HG03095 (cell line): Measurements from ENCODE around the gene APRT.

Experiments
- ATAC-seq: cut with Tn5 transposase; IDR thresholded peaks from one replicate; pipeline ENCODE4 v1.9.1; 2021; ENCODE audit warnings: moderate library complexity; ENCODE audit not compliant: unreplicated experiment

The APRT gene

DNA sequence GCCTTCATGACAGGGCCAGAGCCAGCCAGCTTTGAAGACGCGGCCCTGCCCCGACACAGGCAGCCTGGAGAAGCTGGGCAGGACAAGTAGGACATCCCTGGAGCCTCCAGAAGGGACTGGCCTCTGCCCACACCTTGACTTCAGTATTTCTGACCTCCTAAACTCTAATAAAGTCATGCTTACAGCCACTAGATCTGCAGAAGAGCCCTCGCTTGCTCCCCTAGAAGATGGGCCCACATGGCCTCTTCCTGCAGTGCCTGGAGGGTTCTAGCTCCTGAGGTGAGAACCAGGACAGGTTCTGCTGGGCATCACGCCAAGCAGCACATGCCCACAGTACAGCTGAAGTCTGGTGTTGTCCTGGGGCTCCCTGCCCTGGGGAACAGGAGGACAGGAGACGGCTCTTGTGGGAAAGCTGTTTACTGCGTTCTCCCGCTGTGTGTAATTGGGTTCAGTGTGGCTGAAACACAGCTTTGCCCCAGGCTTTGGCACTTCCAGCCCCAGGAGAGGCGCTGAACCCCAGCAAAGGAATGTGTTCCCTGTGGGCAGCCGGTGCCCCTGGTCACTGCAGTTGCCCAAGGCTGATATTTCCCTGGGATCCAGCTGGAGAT lies 2.6 kb downstream of the APRT start:
- ATAC-seq, result no peak

DNA sequence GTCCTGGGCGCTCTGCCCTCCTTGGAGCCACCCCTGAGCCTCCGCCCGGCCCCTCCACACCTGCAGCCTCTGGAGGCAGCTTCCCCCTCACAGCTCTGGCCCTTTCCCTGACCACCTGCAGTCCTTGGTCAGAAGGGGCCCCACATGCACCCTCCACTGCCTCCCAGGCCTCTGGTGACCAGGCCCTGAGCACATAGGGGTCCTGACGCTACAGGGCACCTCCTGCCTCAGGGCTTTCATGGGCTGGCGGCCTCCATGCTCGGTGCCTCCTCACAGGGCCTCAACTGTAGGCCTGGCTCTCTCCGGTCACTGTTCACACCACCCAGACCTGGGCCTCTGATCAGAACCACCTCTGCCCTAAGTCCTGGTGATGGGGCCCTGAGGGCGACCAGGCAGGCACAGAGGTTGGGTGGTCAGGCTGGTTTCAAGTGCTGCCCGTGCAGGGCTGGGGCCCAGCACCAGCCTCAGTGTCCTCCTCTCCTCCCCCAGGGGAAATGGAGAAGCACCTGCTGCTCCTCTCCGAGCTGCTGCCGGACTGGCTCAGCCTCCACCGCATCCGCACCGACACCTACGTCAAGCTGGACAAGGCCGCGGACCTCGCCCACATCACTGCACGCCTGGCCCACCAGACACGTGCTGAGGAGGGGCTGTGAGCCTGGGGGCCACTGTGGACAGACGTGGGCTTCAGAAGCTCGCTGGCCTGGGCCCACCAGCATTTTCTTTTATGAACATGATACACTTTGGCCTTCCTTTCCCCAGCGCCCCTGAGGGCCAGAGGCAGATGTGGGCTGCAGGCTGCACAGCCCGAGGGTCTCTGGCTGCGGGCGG lies 3.9 kb downstream of the APRT start:
- ATAC-seq, result no peak

DNA sequence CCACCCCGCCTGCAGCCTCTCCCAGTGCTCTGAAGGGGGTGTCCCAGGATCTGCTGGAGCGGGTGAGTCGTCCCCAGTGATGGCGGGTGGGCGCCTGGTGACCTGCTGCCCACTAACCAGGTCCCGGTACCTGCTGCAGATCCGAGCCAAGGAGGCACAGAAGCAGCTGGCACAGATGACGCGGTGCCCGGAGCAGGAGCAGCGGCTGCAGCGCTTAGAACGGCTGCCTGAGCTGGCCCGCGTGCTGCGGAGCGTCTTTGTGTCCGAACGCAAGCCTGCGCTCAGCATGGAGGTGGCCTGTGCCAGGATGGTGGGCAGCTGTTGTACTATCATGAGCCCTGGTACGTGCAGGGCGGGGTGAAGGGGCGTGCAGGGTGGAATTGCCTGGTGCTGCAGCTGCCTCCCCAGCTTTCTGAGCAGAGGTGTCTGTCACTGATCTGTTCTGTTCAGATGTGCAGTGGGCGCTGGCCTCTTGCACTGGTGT lies 4.5 kb downstream of the APRT start:
- ATAC-seq, result no peak

DNA sequence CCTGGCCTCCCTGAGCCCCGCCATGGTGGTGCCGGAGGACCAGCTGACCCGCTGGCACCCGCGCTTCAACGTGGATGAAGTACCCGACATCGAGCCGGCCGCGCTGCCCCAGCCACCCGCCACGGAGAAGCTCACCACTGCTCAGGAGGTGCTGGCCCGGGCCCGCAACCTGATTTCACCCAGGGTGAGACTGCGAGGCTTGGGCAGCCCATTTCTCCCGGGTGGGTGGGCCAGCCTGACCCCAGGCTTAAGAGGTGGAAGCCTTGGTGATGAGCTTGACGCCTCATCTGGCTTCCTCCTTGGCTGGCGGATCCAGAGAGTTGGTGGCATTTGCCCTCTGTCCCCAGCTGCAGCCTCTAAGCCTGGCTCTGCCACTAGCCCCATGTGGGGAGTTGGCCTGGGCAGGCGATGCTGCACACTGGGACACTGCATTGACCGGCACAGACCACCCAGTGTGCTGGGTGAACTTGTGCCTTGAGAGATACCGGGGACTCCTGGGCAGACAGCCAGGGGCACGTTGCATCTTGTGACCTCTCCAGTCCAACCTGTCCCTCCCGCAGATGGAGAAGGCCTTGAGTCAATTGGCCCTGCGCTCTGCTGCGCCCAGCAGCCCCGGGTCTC lies 5.1 kb downstream of the APRT start:
- no peak for ATAC-seq

DNA sequence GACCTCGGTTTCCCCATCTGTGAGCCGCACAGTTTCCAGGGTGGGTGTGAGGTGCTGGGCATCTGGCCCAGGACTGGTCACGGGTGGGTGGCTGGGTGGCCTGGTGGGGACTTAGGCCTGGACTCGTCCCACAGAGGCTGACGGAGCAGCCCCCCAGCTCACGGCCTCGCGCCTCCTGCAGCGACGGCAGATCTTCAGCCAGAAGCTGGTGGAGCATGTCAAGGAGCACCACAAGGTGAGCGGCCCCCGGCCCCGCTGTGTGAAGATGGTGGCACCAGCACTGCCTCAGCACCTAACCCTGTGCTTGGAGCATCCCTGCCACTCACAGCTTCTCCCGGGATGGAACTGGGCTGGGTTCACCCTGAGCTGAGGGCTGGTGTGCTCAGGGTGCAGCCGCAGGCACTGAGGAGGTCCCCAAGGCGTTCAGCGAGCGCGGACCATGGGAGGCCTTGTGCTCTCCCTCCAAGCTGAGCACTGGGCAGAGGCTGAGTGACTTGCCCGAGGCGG lies 5.8 kb downstream of the APRT start:
- ATAC-seq, result no peak

DNA sequence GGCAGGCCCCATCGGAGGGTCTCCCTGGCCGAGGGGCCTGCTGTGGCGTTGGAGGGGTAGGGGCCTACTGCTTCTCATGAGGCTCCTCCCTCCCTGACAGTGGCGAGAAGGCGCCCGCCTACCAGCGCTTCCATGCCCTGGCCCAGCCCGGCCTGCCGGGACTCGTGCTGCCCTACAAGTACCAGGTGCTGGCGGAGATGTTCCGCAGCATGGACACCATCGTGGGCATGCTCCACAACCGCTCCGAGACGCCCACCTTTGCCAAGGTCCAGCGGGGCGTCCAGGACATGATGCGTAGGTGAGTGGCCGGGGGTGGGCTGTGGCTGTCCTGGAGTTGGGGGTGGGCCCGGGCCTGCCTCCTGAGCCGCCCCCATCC lies 6.4 kb downstream of the APRT start:
- ATAC-seq, result no peak

DNA sequence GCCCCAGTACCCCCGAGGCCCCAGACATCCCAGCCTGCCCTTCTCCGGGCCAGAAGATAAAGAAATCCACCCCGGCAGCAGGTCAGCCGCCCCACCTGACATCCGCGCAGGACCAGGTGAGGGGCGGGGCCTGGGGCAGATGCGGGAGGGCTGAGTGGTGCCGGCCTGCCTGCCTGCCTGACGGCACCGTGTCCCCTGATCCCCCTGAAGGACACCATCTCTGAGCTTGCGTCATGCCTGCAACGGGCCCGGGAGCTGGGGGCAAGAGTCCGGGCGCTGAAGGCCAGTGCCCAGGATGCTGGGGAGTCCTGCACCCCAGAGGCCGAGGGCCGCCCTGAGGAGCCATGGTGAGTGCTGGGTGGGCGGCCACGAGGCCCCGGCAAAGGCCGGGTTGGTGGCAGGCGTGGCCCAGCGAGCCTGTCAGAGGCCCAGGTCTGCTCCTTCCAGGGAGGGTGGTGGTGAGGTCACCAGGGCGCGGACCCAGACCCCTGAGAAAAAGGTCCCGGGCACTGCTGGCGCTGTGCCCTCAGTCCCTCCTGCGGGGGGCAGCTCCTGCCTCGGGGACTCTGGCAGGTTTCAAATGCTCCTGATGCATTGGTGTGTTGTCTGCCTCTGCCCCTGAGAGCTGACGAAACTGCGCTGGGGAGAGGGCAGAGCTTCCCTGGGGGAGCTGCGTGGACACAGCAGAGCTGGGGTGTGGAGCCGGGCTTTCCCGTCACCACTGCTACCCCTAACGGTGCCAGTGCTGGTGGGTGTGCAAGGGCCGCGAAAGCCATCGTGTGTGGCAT lies 7.0 kb downstream of the APRT start:
- no peak for ATAC-seq

DNA sequence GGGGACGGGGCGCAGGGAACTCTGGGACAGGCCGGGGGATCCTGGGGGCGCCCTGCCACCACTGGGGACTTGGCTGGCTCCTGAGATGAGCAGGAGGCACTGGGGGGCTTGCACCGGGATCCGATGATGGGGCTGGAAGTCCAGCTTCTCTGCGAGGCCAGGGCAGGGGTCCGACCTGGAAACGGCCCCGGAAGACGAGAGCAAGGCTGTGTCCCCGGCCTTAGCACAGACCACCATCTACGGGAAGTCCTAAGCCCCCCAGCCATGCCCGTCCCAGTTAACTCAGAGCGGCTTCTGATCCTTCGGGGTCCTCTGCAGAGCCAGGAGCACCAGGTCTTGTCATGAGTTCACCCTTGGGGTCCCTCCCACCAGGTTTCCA lies 7.6 kb downstream of the APRT start:
- no peak for ATAC-seq

DNA sequence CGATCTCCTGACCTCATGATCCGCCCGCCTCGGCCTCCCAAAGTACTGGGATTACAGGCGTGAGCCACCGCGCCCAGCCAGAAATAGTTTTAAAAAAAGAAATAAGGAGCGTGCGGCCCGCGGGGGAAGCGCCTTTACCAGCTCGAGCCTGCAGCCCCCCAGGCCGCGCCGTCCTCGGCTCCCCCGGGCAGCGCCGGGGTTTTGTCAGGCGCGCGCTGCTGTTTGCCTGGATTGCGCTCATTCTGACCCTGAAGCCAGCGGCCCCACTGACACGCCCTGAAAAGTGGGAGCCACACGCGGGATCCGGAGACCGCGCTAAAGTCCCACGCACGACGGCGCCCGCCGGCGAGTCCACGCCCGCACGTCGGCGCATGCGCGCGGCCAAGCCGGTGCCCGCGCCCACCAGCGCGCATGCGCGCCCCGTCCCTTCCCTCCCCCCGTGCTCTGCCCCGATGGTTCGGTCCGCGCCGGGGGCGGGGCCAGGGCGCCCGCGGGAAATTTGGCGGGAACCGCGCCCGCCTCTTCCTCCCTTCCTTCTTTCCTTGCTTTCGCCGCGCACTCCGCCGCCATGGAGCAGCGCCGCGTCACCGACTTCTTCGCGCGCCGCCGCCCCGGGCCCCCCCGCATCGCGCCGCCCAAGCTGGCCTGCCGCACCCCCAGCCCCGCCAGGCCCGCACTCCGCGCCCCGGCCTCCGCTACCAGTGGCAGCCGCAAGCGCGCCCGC lies 8.3 kb downstream of the APRT start, which contains the start of gene CDT1:
Gene CDT1 (plus strand): TSS at position 526 of the 724 bp plus-strand sequence. CDS start 43 bp downstream, at position 569.
- ATAC-seq, result no peak

DNA sequence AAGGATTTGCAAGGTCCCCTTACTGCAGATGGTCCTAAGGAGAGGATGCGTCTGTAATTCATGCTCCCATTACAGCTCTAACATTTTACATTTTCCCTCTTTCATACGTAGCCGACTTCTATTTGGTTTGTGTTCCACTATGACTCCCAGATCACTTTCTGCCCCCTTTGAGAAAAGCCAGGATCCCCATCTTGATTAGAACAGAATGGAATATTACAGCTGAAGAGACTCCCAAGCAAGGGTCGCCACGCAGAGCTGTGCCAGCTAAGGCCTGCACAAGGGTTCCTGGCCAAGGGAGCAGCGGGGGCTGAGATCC lies 11.5 kb downstream of the APRT start:
- no peak for ATAC-seq

DNA sequence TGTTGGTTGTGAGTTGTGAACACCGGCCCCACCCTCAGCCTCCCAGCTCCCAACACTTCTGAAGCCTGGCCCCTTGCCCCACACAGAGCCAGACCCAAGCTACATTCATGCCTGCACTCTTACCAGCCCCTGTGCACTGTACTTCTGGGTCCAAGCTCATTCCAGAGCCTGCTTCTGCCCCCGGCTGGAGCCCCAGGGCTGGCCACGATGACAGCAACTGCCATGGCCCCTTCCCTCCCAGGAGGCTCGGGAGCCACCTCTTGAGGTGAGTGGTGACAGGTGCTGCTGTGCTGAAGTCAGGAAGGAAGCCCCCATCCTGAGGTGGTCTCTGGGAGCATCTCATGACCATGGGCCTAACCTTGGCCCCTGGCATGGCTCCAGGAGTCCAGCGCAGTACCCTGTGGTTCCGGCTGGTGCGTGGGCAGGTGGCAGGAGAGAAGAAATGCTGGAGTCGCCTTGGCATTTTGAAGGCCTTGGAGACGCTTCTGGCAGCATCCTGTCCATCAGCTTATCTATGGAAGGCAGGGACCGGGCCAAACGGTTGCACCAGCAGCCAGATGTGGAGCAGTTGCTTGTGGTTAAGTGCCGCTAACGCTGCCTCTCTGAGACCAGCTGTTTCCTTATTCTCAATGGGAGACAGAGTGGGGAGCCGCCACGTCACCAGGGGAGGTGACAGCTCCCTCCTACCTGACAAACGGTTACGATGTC lies 12.0 kb downstream of the APRT start:
- no peak for ATAC-seq

DNA sequence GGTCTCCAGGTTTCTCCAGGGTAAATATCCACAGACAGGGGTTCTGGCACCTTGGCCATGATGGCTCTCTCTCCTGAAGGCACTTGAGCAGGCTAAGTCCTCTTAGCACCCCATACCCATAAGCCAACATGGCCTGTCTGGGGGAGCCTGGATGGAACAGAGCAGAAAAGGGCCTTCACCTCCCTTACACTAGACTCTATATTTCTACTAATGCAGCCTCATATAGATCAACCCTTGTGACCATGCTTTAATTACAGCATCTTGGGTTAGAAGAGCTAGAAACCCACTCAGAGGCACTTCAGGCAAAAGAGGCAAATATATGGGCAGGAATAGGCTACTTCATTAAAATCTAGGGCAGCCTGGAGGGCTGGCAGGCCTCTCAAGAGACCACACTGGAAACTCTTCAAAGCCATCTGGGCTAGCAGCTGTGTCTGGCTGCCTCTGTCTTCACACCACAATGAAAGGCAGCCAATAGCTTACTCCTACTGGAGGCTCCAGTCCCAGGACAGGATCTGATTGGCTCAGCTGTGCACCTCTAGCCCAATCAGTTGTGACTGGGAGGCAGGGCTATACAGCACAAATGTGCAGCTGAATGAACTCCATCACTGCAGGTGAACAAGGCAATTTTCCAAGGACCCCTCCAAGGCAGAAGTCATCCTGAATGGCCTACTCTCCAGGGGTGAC lies 12.8 kb downstream of the APRT start:
- ATAC-seq, result no peak

DNA sequence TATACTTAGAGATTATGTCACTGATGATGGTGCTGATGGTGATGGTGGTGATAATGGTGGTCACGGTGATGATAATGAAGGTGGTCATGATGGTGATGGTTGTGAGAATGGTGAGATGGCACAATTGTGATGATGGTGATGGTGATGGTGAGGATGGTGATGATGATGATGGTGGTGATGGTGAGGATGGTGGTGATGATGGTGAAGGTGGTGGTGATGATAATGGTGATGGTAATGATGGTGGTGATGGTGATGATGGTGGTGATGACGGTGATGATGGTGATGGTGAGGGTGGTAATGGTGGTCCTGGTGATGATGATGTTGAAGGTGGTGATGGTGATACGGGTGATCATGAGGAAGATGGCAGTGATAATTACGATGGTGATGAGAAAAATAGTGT lies 13.7 kb downstream of the APRT start:
- no peak for ATAC-seq

DNA sequence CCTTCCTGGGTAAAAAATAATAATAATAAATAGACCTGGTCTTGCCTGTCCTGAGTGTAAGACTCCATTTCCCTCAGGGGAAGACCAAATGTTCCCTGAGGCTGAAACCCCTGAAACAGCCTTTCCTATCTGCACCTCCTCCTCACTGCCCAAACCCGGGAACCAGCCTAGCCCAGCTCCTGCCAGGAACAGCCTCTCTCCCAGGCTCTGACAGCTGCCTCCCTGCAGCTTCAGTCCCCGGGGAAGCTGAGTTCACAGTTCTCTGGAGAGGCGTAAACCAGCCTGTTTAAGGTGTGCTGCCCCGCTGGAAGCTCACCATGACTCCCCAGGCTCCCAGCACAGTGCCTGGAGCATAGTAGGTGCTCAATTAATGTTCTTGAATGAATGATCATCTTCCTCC lies 15.4 kb downstream of the APRT start:
- no peak for ATAC-seq

DNA sequence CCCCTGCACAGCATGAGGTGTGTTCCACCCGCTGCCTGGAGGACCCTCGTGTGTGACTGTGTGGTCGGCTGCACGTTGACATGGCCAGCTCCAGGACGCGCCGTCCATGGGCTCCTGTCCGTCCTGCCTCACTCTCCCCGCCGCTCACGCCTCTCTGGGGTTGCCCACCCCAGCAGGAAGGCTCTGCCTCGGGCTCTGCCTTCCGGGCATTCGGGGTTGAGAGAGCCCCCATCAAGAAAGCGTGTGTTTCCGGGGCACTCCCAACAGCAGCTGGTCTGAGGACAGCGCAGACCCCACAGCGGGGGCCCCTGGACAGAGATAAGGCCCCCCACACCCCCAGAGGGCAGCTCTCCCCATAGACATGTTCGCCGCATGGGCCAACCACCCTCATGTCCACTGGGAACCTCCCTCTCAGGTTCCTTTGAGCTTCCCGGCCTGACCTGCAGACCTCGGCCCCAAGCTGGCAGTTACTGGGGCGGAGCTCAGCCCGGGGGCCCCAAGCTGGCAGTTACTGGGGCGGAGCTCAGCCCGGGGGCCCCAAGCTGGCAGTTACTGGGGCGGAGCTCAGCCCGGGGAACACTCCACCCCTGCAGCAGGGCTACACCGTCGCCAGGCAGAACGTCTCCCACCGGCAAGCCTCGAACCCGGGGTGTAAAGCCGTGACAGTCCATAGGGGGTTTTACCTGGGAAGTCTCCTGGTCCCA lies 18.3 kb downstream of the APRT start:
- no peak for ATAC-seq

DNA sequence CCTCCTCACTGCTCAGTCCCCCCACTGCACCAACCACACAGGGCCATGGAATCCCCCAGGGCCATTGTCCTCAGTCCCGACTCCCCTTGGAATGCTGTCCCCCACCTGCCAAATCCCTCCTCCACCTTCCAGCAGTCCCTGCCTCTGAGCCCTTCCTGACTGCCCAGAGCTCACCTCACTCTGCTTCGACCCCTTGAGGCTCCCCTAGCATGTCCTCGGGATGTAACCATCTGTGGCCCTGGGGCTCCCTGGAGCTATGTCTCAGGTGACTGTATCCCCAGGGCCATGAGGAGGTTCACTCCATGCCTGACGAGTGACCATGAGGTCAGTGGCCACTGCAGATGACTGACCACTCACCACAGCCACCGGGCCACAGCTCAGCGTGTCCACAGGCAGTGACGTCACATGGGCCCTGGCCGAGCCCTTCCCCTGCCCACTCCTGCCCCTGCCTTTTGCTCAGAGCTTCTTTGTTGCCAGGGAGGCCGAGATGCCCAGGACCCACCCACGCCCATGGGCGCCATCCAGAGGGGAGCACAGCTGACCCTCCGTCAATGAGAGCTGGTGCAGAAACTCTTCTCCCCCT lies 19.0 kb downstream of the APRT start:
- no peak for ATAC-seq

DNA sequence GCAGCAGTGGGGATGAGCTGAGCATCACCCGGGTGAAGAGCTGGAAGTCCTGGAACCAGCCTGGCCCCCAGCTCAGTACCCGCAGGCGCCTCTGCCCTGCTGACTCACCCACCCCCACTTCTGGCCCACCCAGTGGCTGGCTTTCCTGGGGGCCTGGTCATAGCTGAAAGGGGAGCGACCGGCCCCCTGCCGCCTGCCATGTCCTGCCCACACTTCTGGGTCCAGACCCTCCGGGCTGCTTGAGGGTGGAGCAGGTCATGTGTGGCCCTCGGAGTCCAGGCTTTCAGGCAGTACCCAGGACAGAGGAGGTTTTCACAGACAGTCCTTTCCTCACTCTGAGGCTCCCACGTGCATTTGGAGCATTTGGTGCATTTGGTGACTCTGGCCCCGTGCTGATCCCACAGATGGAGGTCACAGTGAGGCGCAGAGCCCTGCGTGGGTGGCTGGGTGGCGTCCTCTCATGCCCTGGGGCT lies 19.6 kb downstream of the APRT start:
- ATAC-seq, result no peak
